NB4 (cell line): ENCODE results near the gene BOC.

ENCODE experiments used
- POLR2A ChIP-seq: IDR thresholded peaks from 2 replicates; pipeline ENCODE4 v1.6.1; 2011; ENCODE audit warnings: mild to moderate bottlenecking; ENCODE audit not compliant: insufficient read length; ENCODE audit errors: extremely low read depth
- TF ChIP-seq, protein P1 (sequence below): IDR thresholded peaks from one replicate; pipeline ENCODE4 v1.5.1; 2012; ENCODE audit warnings: low read depth, low read length

DNA sequence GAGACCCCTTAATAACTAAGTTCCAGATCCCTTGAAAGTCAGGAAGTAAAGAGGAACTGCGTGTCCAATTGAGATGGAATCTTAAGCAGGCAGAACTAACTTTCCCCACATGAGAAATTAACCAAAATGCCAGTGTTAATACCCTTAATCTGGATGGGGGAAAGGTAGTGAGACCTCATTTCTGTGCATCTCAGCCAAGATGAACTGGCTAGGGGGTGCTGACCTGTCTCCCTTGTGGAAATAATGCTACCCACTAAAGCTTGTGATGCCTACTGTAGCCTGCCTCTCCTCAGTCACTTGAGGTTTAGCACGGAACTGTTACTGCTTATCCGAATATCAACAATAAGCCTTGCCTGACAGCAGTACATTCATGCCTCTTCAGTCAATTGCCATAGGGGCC, 15.1 kb downstream of the BOC start:
- TF ChIP-seq, protein P1, sequence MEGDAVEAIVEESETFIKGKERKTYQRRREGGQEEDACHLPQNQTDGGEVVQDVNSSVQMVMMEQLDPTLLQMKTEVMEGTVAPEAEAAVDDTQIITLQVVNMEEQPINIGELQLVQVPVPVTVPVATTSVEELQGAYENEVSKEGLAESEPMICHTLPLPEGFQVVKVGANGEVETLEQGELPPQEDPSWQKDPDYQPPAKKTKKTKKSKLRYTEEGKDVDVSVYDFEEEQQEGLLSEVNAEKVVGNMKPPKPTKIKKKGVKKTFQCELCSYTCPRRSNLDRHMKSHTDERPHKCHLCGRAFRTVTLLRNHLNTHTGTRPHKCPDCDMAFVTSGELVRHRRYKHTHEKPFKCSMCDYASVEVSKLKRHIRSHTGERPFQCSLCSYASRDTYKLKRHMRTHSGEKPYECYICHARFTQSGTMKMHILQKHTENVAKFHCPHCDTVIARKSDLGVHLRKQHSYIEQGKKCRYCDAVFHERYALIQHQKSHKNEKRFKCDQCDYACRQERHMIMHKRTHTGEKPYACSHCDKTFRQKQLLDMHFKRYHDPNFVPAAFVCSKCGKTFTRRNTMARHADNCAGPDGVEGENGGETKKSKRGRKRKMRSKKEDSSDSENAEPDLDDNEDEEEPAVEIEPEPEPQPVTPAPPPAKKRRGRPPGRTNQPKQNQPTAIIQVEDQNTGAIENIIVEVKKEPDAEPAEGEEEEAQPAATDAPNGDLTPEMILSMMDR: no peak
- TF ChIP-seq POLR2A: no peak
